Ishikawa (cell line): Measurements from ENCODE around the gene ZFYVE21.

Experiments used
- CEBPB ChIP-seq: IDR thresholded peaks from 2 replicates; pipeline ENCODE4 v1.6.1; 2012
- CREB1 ChIP-seq: IDR thresholded peaks from 2 replicates; pipeline ENCODE4 v1.6.1; 2012; ENCODE audit warnings: low read depth
- EGR1 ChIP-seq: IDR thresholded peaks from 2 replicates; pipeline ENCODE4 v1.6.1; 2012
- EP300 ChIP-seq: IDR thresholded peaks from 2 replicates; pipeline ENCODE4 v1.6.1; 2012; ENCODE audit warnings: borderline replicate concordance
- FOXM1 ChIP-seq: IDR thresholded peaks from 2 replicates; pipeline ENCODE4 v1.6.1; 2012; ENCODE audit warnings: low read depth, borderline replicate concordance
- NFIC ChIP-seq: IDR thresholded peaks from 2 replicates; pipeline ENCODE4 v1.6.1; 2012
- RAD21 ChIP-seq: IDR thresholded peaks from 2 replicates; pipeline ENCODE4 v1.6.1; 2012; ENCODE audit warnings: low read depth
- TAF1 ChIP-seq: IDR thresholded peaks from 2 replicates; pipeline ENCODE4 v1.6.1; 2012; ENCODE audit warnings: low read depth, mild to moderate bottlenecking
- TCF12 ChIP-seq: IDR thresholded peaks from 2 replicates; pipeline ENCODE4 v1.6.1; 2012; ENCODE audit warnings: low read depth
- TEAD4 ChIP-seq: IDR thresholded peaks from 2 replicates; pipeline ENCODE4 v1.6.1; 2012
- YY1 ChIP-seq: IDR thresholded peaks from 2 replicates; pipeline ENCODE4 v1.6.1; 2012; ENCODE audit warnings: low read depth
- ZBTB7A ChIP-seq: IDR thresholded peaks from 2 replicates; pipeline ENCODE4 v1.6.1; 2012; ENCODE audit warnings: low read depth
- TF ChIP-seq, protein P1 (sequence below): IDR thresholded peaks from 2 replicates; pipeline ENCODE4 v1.6.1; 2012
- TF ChIP-seq, protein P2 (sequence below): IDR thresholded peaks from 2 replicates; pipeline ENCODE4 v1.6.1; 2012; ENCODE audit warnings: low read depth, mild to moderate bottlenecking
- TF ChIP-seq, protein P3 (sequence below): IDR thresholded peaks from 2 replicates; pipeline ENCODE4 v1.6.1; 2012

Gene ZFYVE21

DNA sequence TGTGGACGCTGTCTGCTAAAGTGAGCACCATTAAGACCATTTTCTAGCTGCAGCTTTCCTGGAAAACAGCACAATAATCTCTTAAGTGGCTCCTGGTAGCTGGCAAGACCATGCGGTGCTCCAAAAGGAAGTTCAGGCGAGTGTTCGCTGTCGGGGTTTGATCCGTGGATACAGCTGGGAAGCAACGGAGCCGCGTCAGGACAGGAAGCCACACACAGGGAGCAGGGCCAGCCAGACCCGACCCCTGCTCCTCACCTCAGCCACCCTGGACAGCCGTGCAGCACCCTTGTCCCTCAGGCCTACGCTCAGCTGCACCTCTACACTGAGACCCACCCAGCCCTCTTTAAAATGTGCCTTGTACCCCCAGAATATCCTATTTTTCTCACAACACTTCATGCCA is 19.4 kb downstream of the ZFYVE21 start:
- no peak for TF ChIP-seq NFIC
- TF ChIP-seq, protein P1, sequence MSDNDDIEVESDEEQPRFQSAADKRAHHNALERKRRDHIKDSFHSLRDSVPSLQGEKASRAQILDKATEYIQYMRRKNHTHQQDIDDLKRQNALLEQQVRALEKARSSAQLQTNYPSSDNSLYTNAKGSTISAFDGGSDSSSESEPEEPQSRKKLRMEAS, result no peak
- no peak for TF ChIP-seq TAF1
- TF ChIP-seq YY1, result no peak
- no peak for TF ChIP-seq RAD21
- TF ChIP-seq EP300, result no peak
- TF ChIP-seq EGR1, result no peak
- TF ChIP-seq, protein P2, sequence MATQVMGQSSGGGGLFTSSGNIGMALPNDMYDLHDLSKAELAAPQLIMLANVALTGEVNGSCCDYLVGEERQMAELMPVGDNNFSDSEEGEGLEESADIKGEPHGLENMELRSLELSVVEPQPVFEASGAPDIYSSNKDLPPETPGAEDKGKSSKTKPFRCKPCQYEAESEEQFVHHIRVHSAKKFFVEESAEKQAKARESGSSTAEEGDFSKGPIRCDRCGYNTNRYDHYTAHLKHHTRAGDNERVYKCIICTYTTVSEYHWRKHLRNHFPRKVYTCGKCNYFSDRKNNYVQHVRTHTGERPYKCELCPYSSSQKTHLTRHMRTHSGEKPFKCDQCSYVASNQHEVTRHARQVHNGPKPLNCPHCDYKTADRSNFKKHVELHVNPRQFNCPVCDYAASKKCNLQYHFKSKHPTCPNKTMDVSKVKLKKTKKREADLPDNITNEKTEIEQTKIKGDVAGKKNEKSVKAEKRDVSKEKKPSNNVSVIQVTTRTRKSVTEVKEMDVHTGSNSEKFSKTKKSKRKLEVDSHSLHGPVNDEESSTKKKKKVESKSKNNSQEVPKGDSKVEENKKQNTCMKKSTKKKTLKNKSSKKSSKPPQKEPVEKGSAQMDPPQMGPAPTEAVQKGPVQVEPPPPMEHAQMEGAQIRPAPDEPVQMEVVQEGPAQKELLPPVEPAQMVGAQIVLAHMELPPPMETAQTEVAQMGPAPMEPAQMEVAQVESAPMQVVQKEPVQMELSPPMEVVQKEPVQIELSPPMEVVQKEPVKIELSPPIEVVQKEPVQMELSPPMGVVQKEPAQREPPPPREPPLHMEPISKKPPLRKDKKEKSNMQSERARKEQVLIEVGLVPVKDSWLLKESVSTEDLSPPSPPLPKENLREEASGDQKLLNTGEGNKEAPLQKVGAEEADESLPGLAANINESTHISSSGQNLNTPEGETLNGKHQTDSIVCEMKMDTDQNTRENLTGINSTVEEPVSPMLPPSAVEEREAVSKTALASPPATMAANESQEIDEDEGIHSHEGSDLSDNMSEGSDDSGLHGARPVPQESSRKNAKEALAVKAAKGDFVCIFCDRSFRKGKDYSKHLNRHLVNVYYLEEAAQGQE, result no peak
- TF ChIP-seq TEAD4, result no peak
- TF ChIP-seq CREB1, result no peak
- no peak for TF ChIP-seq CEBPB
- TF ChIP-seq FOXM1, result no peak
- TF ChIP-seq ZBTB7A, result no peak
- TF ChIP-seq, protein P3, sequence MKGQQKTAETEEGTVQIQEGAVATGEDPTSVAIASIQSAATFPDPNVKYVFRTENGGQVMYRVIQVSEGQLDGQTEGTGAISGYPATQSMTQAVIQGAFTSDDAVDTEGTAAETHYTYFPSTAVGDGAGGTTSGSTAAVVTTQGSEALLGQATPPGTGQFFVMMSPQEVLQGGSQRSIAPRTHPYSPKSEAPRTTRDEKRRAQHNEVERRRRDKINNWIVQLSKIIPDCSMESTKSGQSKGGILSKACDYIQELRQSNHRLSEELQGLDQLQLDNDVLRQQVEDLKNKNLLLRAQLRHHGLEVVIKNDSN, result no peak
- no peak for TF ChIP-seq TCF12

DNA sequence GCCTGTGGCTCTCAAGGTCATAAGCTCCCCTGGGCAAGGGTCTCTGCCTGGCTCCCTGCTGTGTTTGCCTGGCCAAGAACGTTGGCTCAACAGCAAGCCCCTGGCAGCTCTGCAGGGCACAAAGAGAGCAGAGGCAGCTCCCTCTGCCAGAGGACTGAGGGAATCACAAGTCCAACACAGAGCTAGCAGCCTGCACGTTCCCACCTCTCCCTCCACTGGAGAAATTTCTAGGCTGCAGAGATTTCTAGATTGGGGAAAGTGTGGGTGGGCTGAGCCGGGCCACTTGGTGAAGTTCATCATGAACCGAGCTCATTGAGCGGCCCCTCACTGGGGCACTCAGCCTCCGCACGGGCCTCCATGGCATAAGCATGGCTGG is 19.8 kb downstream of the ZFYVE21 start:
- TF ChIP-seq RAD21 (no peak), ZBTB7A (no peak), EP300 (no peak), CEBPB (no peak), YY1 (no peak), NFIC (no peak)
- TF ChIP-seq, protein P3, result no peak
- TF ChIP-seq, protein P2, result no peak

DNA sequence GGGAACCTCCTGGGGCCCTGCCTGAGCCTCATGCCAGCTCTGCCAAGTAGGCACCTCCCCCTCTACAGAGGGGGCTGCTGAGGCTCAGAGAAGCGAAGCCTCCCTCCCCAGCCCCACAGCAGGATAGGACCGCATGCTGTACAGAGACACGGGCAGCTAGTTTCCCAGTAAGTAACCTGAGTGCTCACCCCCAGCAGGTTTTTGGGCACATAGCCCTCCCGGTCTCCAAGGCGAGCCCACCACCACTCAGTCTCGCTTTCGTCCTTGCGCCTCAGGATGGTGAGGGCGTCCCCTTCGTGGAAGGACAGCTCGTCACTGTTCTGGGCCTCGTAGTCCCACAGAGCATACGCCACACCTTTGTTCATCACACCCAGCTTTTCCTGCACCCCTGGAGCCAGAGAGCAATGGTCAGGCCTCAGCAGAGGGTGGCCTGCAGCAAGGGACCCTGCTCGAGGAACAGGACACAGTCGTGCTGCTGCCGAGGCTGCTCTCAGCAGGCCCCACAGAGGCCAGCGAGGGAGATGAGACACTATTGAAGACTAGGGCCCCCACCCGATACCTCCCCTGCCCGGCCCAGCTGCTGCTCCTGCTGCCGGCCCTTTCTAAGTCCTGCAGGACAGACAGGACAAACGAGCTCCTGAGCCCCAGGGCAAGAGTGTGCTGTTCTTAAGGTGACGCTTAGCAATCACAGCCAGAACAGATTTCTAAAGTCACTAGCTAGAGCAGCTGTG is 20.4 kb downstream of the ZFYVE21 start:
- TF ChIP-seq EGR1 (no peak), EP300 (no peak), TEAD4 (no peak), CREB1 (no peak), TCF12 (no peak), ZBTB7A (no peak), RAD21 (no peak), TAF1 (no peak)
- TF ChIP-seq, protein P2, result no peak

DNA sequence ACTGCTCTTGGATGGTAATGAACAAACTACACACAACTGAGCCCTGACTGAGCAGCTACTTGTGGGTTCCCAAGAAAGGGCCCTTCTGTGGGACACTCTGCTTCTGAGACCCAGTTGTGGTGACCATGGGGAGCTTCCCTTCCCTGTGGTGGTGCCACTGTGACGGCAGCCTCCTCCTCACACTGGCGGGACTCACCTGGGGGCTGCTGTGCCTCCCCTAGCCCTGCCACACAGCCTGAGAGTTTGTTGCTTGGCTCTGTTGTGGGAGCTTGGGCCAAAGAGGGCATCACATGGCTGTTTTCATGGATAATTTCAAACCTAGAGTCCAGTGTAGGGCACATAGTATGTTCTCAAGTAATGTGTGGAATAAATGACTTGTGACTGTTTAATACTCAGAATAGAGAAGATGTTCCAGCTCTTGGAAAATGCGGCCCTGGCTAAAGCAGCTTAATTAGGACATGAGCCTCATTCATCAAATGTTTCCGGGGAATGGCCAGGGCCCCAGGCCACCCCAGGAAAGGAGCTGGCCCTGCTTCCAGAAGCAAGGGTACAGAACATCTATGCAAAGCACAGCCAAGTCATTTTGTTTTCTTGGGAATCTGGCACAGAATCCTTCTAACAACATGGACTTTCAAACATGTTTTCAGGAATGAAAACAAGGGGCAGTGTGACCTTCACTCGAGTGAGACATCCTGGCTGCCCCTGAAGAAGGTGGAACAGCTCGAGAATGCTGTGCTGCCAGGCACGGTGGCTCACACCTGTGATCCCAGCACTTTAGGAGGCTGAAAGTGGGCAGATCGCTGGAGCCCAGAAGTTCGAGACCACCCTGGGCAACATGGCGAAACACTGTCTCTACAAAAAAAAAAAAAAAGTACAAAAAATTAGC is 21.2 kb downstream of the ZFYVE21 start:
- TF ChIP-seq YY1 (no peak), RAD21 (no peak), TCF12 (no peak), ZBTB7A (no peak), CREB1 (no peak), EGR1 (no peak)
